ENCODE data around the gene LTBP2.

The LTBP2 gene

GRCh38 chr14:74506411-74506851 is 105.6 kb downstream of the LTBP2 start:
- TF ChIP-seq, protein P1, sequence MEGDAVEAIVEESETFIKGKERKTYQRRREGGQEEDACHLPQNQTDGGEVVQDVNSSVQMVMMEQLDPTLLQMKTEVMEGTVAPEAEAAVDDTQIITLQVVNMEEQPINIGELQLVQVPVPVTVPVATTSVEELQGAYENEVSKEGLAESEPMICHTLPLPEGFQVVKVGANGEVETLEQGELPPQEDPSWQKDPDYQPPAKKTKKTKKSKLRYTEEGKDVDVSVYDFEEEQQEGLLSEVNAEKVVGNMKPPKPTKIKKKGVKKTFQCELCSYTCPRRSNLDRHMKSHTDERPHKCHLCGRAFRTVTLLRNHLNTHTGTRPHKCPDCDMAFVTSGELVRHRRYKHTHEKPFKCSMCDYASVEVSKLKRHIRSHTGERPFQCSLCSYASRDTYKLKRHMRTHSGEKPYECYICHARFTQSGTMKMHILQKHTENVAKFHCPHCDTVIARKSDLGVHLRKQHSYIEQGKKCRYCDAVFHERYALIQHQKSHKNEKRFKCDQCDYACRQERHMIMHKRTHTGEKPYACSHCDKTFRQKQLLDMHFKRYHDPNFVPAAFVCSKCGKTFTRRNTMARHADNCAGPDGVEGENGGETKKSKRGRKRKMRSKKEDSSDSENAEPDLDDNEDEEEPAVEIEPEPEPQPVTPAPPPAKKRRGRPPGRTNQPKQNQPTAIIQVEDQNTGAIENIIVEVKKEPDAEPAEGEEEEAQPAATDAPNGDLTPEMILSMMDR (IDR thresholded peaks at IDR 0.05; ENCODE audit: extremely low read depth, insufficient read depth, missing control alignments), result no peak
- DNase-seq (ENCODE audit: low spot score), result no peak
- in situ Hi-C loops (cut with MboI; ENCODE audit: low pct_unique_long_range_greater_than_20kb, low sequenced_read_pairs, unreplicated experiment), result no loop called here

DNA sequence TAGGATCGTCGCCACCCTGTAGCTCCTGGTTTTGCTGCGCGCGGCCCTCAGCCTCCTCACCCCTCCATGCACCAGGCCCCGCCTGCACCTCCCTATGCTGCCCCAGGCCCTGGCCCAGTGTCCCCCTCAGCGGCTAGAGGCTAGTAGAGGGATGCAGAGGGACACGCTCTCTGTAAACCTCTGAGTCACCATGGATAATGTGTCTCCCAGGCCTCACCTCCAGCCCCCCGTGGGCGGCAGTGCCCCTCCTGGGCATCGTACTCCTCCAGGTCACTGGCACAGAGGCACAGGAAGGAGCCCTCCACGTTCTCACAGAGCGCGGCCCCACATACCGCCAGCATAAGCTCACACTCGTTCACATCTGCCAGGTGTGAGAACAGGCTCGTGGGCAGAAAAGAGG is 106.2 kb downstream of the LTBP2 start:
- no peak for DNase-seq (ENCODE audit: low spot score)
- TF ChIP-seq, protein P1 (IDR thresholded peaks at IDR 0.05; ENCODE audit: extremely low read depth, insufficient read depth, missing control alignments), result no peak
- in situ Hi-C loops (cut with MboI; ENCODE audit: low pct_unique_long_range_greater_than_20kb, low sequenced_read_pairs, unreplicated experiment), result no loop called here

DNA sequence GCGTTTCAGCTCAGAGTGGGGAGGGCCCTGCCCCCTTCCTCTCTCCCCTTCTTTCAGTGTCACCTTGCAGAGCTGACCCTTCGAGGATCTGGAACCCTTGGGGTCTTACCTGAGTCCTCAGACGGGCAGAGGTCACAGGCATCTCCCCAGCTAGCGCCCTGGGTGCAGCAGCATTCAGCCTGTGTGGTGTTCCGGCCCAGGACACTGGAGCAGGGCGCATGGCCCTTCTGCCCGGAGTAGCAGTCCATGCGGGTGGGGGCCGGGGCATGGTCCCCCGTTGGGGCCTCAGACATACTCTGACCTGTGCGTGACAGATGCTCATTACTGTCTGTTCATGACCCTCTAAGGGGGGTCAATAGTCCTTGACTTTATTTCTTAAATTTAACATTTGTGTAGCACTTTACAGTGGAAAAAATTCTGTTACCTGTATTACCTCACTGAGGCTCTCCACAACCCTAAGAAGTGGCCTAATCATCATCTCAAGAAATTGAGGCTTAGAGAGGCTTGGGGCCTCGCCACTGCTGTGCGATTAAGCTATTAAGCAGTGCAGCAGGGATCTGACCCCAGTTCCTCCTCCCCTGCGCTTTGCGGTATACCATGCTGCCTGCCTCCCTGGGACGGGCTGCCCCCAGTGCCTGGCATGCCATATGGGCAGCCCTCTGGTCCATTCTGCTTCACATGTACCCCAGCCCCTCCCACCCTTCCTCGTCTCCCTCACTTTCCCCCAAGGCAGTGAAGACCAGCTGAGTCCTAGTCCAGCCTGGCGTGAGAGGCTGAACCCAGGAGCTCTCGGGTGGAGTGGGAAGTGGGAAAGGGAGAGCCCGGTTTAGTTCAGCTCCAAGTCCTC is 106.9 kb downstream of the LTBP2 start:
- DNase-seq (ENCODE audit: low spot score), result no peak
- TF ChIP-seq, protein P1 (IDR thresholded peaks at IDR 0.05; ENCODE audit: extremely low read depth, insufficient read depth, missing control alignments), result no peak
- in situ Hi-C loops (cut with MboI; ENCODE audit: low pct_unique_long_range_greater_than_20kb, low sequenced_read_pairs, unreplicated experiment), result no loop called here

DNA sequence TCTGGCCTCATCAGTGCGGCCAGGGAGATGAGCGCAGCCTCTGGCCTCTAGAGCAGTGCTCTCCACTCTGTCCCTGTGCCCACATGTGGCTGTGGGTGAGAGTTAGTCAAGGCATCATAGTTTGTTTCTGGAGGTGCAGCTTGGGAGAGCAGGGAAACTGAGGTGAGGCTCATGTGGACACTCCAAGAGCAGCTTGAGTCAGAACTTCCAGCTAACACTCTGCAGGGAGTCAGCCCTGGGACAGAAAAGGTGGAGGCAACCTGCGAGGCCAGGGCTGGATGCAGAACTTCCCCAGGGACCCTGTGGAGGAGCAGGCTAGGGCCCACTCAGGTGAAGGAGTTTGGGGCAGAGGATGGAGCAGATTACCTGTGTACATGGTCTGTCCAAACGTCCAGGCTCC is 107.6 kb downstream of the LTBP2 start:
- no peak for DNase-seq (ENCODE audit: low spot score)
- in situ Hi-C loops (cut with MboI; ENCODE audit: low pct_unique_long_range_greater_than_20kb, low sequenced_read_pairs, unreplicated experiment), result no loop called here
- TF ChIP-seq, protein P1 (IDR thresholded peaks at IDR 0.05; ENCODE audit: extremely low read depth, insufficient read depth, missing control alignments), result no peak

DNA sequence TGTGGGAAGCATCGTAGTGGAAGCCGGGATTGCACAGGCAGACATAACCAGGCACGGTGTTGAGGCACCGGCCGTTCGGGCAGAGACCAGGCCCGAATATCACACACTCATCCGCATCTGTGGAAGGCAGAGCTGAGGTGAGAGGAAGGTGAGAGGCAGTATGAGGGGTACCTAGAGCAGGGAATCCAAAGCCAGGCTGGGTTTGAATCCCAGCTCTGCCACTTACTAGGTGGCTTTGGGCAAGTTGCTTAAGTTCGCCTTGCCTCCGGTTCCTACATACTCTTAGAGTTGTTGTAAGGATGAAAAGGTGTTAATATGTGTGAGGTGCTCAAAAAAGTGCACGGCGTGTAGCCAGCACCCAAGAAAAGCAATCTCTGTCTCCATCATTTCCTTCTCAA is 108.1 kb downstream of the LTBP2 start:
- in situ Hi-C loops (cut with MboI; ENCODE audit: low pct_unique_long_range_greater_than_20kb, low sequenced_read_pairs, unreplicated experiment), result no loop called here
- DNase-seq (ENCODE audit: low spot score), result no peak
- TF ChIP-seq, protein P1 (IDR thresholded peaks at IDR 0.05; ENCODE audit: extremely low read depth, insufficient read depth, missing control alignments), result no peak

- no peak for DNase-seq (ENCODE audit: low spot score)
- in situ Hi-C loops (cut with MboI; ENCODE audit: low pct_unique_long_range_greater_than_20kb, low sequenced_read_pairs, unreplicated experiment), result no loop called here
- TF ChIP-seq, protein P1 (IDR thresholded peaks at IDR 0.05; ENCODE audit: extremely low read depth, insufficient read depth, missing control alignments), result no peak
These were observed 108.6 kb downstream of the LTBP2 start for GRCh38 chr14:74503291-74503937.
